GM18951 (cell line): ENCODE measurements around the gene S100PBP.
"Not testable (repeated sequence)": the region's sequence is repeated elsewhere in the genome, so short reads cannot be mapped to it uniquely, and the experiment has no call there.

Source experiments
- POLR2A ChIP-seq: IDR thresholded peaks from 4 replicates; pipeline ENCODE4 v1.6.1; 2011; ENCODE audit warnings: mild to moderate bottlenecking; ENCODE audit not compliant: insufficient read length, insufficient read depth; ENCODE audit errors: extremely low read depth
- in situ Hi-C: fragments of 300-500 bp; cut with MboI; formaldehyde crosslinking; loops from one replicate; pipeline ENCODE4 v1.12.0; 2022; ENCODE audit warnings: low sequenced_read_pairs, mixed read lengths, inconsistent platforms; ENCODE audit not compliant: unreplicated experiment

S100PBP gene

GRCh38 chr1:32798679-32799416 is 18.6 kb upstream of the S100PBP start:
- in situ Hi-C loops: loop anchor here (25.0 kb wide), 1 partner anchor 287 kb away; no protein-coding TSS in a partner anchor
- TF ChIP-seq POLR2A: no peak

DNA sequence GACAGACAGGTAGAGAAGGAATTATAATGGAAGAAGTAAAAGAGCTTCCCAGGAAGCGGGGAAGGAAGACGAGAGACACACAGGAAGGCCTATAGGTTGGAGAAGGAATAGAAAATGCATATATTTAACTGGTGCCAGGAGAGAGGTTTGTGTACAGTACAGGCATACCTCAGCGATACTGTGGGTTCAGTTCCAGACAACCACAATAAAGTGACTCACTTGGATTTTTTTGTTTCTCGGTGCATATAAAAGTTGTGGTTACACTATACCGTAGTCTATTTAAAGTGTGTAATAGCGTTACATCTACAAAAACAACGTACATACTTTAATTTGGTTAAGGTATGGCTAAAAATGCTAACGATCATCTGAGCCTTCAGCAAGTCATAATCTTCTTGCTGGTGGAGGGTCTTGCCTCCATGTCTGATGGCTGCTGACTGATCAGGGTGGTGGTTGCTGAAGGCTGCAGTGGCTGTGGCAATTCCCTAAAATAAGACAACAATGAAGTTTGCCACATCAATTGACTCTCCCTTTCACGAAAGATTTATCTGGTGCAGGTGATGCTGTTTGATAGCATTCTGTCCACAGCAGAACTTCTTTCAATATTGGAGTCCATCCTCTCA is 16.2 kb upstream of the S100PBP start:
- TF ChIP-seq POLR2A: no peak
- in situ Hi-C loops: no loop called here

- in situ Hi-C loops: not testable (repeated sequence)
These were observed 13.0 kb upstream of the S100PBP start for GRCh38 chr1:32804460-32804859.

GRCh38 chr1:32806290-32806689 is 11.2 kb upstream of the S100PBP start:
- in situ Hi-C loops: no loop called here
- no peak for TF ChIP-seq POLR2A

GRCh38 chr1:32806910-32807523 is 10.4 kb upstream of the S100PBP start:
- no peak for TF ChIP-seq POLR2A
- in situ Hi-C loops: no loop called here

DNA sequence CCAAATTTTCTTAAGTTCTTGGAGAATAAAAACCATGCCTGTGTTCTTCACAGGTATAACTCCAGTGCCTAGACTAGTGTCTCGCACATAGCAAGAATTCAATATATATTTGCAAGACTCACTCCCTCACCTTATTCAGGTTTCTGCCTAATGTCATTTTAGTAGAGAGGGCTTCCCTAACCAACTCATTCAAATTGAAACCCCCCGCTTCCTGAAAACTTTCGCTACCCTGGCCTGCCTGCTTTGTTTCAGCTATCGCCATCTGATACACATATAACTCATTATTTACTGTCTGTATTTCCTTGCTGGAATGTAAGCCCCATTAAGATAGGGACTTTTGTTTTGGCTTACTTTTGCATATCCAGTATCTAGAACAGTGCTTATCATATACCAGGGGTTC is 8.9 kb upstream of the S100PBP start:
- TF ChIP-seq POLR2A: no peak
- in situ Hi-C loops: no loop called here

DNA sequence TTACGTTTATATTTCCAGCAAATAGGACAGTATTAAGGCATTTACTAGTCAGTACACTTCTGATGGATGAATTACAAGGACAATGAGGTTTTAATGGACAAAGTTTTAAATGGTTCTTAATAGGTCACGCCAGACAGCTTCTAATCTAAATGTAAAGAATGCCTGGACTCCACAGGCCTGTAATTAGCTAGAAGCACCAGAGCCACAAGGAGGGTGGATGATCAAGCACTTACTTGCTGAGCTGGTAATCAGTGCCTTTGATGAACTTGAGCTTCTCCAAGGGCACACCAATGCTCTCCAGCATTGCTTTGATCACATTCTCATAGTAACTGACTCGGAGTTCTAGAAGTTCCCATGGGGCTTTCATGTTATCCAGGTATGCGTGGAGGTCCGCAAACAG is 7.1 kb upstream of the S100PBP start:
- in situ Hi-C loops: no loop called here
- TF ChIP-seq POLR2A: no peak

DNA sequence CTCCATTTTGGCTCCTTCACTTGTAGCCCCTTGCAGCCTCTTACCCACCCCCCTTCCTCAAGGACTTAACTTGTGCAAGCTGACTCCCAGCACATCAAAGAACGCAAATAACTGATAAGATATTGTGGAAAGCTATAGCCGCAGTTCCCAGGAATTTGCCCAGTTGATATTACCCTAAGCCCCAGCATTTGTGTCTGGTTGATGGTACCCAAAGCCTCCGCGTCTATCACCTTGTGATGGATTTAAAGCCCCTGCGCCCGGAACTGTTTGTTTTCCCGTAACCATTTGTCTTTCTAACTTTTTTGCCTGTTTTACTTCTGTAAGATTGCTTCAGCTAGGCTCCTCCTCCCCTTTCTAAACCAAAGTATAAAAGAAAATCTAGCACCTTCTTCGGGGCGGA is 6.2 kb upstream of the S100PBP start:
- in situ Hi-C loops: no loop called here
- TF ChIP-seq POLR2A: no peak

GRCh38 chr1:32811917-32812316 is 5.5 kb upstream of the S100PBP start:
- TF ChIP-seq POLR2A: no peak
- in situ Hi-C loops: no loop called here

DNA sequence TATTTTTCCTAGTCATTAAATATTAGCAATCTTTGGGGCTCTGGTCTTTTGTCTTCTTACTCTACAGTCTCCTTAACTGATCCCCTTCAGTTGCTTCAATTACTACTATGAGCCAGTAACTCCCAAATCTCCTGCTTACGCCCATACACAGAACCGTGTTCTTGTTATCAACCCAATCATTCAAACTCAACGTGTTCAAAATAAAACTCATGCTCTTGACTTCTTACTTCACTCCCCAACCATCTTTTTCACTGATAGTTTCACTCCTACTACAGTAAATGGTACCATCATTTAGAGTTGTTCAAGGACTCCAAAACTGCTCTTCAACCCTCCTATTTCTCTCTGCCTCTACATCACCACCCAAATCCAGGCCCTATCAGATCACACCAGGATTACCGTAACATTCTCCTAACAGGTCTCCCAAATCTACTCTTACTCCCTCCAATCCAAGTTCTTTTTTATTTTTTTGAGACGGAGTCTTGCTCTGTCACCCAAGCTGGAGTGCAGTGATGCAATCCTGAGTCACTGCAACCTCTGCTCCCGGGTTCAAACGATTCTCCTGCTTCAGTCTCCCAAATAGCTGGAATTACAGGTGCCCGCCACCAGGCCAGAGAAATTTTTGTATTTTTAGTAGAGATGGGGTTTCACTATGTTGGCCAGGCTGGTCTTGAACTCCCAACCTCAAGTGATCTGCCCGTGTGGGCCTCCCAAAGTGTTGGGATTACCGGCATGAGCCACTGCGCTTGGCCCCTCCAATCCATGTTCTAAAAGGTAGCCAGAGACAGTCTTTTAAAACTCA is 3.3 kb upstream of the S100PBP start:
- in situ Hi-C loops: no loop called here
- TF ChIP-seq POLR2A: no peak

DNA sequence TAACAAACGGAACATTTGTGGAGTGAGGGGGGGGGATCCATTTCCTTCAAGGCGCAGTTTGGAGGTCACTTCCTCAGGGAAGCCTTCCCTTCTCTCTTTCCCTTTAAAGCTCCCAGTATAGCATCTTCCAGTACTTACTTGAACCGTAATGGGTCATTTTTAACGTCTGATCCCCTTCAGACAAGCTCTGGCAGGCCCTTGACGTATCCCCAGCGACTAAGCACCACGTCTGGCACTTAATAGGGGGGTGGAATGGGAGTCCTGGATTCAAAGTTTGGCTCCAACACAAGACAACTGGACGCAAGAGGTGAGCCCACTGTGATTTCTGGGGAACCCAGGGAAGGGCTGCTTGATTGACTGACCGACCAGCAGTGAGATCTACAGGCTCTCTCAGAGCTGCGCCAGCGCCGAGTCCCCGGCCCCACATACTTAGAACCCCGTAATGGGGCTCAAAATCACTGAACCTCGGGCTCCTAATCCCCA is 736 bp upstream of the S100PBP start:
- in situ Hi-C loops: no loop called here
- TF ChIP-seq POLR2A: no peak

- TF ChIP-seq POLR2A: peak; percentile 12
- in situ Hi-C loops: no loop called here
These were observed 648 bp downstream of the S100PBP start for GRCh38 chr1:32817815-32818786.

GRCh38 chr1:32818804-32819541 is 1.5 kb downstream of the S100PBP start:
- peak; percentile 1 for TF ChIP-seq POLR2A

More at GRCh38 chr1:32818804-32819541, 1.5 kb downstream of the S100PBP start:
- in situ Hi-C loops: no loop called here
